ENCODE measurements around the gene MLANA.

GRCh38 chr9:5945112-5945511, 54.4 kb downstream of the MLANA start:
- TF ChIP-seq CTCF (IDR thresholded peaks at IDR 0.05) (no peak), POLR2A (IDR thresholded peaks at IDR 0.05) (no peak)

Data from ovary (tissue), 3 donors.